Ishikawa (cell line): ENCODE data around the gene ZNF92.

Experiments used
- CREB1 ChIP-seq: IDR thresholded peaks from 2 replicates; pipeline ENCODE4 v1.6.1; 2012; ENCODE audit warnings: low read depth
- EGR1 ChIP-seq: IDR thresholded peaks from 2 replicates; pipeline ENCODE4 v1.6.1; 2012
- RAD21 ChIP-seq: IDR thresholded peaks from 2 replicates; pipeline ENCODE4 v1.6.1; 2012; ENCODE audit warnings: low read depth
- TAF1 ChIP-seq: IDR thresholded peaks from 2 replicates; pipeline ENCODE4 v1.6.1; 2012; ENCODE audit warnings: low read depth, mild to moderate bottlenecking
- YY1 ChIP-seq: IDR thresholded peaks from 2 replicates; pipeline ENCODE4 v1.6.1; 2012; ENCODE audit warnings: low read depth
- TF ChIP-seq, protein P1 (sequence below): IDR thresholded peaks from 2 replicates; pipeline ENCODE4 v1.6.1; 2012; ENCODE audit warnings: low read depth, mild to moderate bottlenecking

DNA sequence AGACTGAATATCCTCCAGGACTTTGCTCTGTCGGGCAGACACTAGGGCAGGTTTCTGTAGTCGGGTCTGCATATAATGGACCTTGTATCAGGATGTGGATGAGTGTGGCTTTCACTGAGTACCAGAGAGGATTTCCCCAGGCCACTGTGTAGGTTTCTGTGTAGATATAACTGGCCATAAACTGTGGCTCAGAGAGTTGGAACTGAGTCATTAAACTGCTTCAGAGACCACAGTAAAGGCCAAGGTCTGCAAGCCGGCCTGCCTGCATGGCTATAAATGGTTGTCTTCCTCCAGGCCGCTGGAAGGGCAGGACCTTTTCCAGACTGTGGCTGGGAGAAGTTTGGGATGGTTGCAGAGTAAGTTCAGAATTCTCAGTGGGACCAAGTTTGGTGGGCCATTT lies 16.9 kb downstream of the ZNF92 start:
- no peak for TF ChIP-seq CREB1
- no peak for TF ChIP-seq TAF1
- no peak for TF ChIP-seq YY1
- TF ChIP-seq, protein P1, sequence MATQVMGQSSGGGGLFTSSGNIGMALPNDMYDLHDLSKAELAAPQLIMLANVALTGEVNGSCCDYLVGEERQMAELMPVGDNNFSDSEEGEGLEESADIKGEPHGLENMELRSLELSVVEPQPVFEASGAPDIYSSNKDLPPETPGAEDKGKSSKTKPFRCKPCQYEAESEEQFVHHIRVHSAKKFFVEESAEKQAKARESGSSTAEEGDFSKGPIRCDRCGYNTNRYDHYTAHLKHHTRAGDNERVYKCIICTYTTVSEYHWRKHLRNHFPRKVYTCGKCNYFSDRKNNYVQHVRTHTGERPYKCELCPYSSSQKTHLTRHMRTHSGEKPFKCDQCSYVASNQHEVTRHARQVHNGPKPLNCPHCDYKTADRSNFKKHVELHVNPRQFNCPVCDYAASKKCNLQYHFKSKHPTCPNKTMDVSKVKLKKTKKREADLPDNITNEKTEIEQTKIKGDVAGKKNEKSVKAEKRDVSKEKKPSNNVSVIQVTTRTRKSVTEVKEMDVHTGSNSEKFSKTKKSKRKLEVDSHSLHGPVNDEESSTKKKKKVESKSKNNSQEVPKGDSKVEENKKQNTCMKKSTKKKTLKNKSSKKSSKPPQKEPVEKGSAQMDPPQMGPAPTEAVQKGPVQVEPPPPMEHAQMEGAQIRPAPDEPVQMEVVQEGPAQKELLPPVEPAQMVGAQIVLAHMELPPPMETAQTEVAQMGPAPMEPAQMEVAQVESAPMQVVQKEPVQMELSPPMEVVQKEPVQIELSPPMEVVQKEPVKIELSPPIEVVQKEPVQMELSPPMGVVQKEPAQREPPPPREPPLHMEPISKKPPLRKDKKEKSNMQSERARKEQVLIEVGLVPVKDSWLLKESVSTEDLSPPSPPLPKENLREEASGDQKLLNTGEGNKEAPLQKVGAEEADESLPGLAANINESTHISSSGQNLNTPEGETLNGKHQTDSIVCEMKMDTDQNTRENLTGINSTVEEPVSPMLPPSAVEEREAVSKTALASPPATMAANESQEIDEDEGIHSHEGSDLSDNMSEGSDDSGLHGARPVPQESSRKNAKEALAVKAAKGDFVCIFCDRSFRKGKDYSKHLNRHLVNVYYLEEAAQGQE, result no peak
- TF ChIP-seq EGR1, result no peak
- no peak for TF ChIP-seq RAD21
